Adrenal gland (tissue), 5 donors: ENCODE results near the gene PRB3.

Source experiments
- POLR2A ChIP-seq, 2 donors: fragments of 450-650 bp; IDR thresholded peaks; one replicate each; pipeline ENCODE4 v1.6.1; 2017; ENCODE audit warnings: antibody characterized with exemption in 2 of 2, mild to moderate bottlenecking in 2 of 2, moderate library complexity in 1 of 2
- TF ChIP-seq, protein P1 (sequence below), 6 experiments: fragments of 450-650 bp in 4 of 6; fragments of 200-600 bp in 2 of 6; sonication (generic) in 1 of 6; IDR thresholded peaks; 1 replicate in 5 of 6; 2 replicates in 1 of 6; pipeline versions ENCODE4 v1.5.1 to v1.8.0; 2016 to 2021; ENCODE audit warnings: antibody characterized with exemption in 6 of 6, mild to moderate bottlenecking in 2 of 6, moderate library complexity in 1 of 6
- donor health status: DM: no; HTN: no; CAD: no.

DNA sequence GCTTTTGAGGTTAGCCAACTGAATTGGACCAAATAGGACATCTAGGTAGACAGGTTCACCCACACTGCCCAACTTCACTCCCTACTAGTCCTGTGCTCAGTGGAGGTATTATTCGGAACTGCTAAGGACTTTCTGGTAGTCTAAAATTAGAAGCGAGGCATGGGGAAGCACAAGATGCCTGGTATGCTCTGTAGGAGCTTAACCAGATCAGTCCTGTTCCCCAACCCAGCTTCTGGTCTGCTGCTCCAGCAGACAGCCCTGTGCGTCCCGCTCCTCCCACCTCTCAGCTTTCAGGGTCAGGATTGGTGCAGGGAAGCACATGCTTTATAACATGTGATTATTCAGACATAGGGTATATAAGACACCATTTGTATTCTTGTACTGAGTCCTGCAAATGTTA is 31.2 kb downstream of the PRB3 start:
- no peak for TF ChIP-seq POLR2A (IDR thresholded peaks at IDR 0.05)
- TF ChIP-seq, protein P1, sequence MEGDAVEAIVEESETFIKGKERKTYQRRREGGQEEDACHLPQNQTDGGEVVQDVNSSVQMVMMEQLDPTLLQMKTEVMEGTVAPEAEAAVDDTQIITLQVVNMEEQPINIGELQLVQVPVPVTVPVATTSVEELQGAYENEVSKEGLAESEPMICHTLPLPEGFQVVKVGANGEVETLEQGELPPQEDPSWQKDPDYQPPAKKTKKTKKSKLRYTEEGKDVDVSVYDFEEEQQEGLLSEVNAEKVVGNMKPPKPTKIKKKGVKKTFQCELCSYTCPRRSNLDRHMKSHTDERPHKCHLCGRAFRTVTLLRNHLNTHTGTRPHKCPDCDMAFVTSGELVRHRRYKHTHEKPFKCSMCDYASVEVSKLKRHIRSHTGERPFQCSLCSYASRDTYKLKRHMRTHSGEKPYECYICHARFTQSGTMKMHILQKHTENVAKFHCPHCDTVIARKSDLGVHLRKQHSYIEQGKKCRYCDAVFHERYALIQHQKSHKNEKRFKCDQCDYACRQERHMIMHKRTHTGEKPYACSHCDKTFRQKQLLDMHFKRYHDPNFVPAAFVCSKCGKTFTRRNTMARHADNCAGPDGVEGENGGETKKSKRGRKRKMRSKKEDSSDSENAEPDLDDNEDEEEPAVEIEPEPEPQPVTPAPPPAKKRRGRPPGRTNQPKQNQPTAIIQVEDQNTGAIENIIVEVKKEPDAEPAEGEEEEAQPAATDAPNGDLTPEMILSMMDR (IDR thresholded peaks at IDR 0.05), result no peak
